Daoy (cell line): ENCODE results near the gene RPUSD2. TPM values are rescaled to one million over a fixed set of nuclear protein-coding genes. Genes with fewer than 3 reads are reported as not detected.

Experiments used
- DNase-seq: peaks from one replicate; pipeline ENCODE4 v3.0.0-alpha.2; 2015; ENCODE audit warnings: low read depth
- total RNA-seq: library from RNA; depleted of rRNA; stranded (reverse); fragments of >200 nt; shearing (Covaris generic); gene quantifications from 2 replicates; pipeline ENCODE4 v1.2.3, GENCODE V29; 2014; rRNA removed

The RPUSD2 gene
- total RNA-seq, 1 experiment from 2014 or later = 12.7 TPM

DNA sequence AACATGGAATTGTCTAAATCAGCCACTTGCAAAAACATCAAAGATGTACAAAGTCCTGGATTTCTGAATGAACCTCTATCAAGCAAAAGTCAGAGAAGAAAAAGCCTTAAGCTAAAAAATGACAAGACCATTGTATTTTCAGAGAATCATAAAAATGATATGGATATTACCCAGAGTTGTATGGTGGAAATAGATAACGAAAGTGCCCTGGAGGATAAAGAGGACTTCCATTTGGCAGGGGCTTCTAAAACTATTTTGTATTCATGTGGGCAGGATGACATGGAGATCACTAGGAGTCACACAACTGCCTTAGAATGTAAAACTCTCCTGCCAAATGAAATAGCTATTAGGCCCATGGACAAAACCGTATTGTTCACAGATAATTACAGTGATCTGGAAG is 54.3 kb downstream of the RPUSD2 start:
- no peak for DNase-seq

Other genes with a start within 250 kb of the RPUSD2 start
- gene INAFM2, start 245.6 kb upstream of the RPUSD2 start, total RNA-seq = 12.9 and 15.5 TPM in 2 replicates
- 5.4 and 6.1 TPM in 2 replicates for gene CCDC9B, start 228.4 kb upstream of the RPUSD2 start, total RNA-seq
- not detected in 2 replicates for gene PHGR1, start 218.3 kb upstream of the RPUSD2 start, total RNA-seq
- gene DISP2, start 211.1 kb upstream of the RPUSD2 start, total RNA-seq = 0.51 and 1.1 TPM in 2 replicates
- 91.9 and 144 TPM in 2 replicates for gene KNSTRN, start 186.6 kb upstream of the RPUSD2 start, total RNA-seq
- 17.9 and 23.4 TPM in 2 replicates for gene IVD, start 163.5 kb upstream of the RPUSD2 start, total RNA-seq
- gene BAHD1, start 128.3 kb upstream of the RPUSD2 start, total RNA-seq = 10.8 and 11.0 TPM in 2 replicates
- 11.3 and 16.6 TPM in 2 replicates for gene CHST14, start 98.3 kb upstream of the RPUSD2 start, total RNA-seq
- gene CCDC32, start 4.3 kb upstream of the RPUSD2 start, total RNA-seq = 14.3 and 25.8 TPM in 2 replicates
- gene KNL1, start 24.9 kb downstream of the RPUSD2 start, total RNA-seq = 43.4 and 44.6 TPM in 2 replicates
- 17.9 and 18.7 TPM in 2 replicates for gene RAD51, start 125.9 kb downstream of the RPUSD2 start, total RNA-seq
- gene RMDN3, start 186.0 kb downstream of the RPUSD2 start, total RNA-seq = 17.1 and 20.6 TPM in 2 replicates
- gene GCHFR, start 194.8 kb downstream of the RPUSD2 start, total RNA-seq = 9.9 and 30.6 TPM in 2 replicates
- gene C15orf62, start 200.7 kb downstream of the RPUSD2 start, total RNA-seq = 0.40 TPM in 1 of 2 replicates, not detected in the other
- gene ZFYVE19, start 237.8 kb downstream of the RPUSD2 start, total RNA-seq = 25.2 and 25.4 TPM in 2 replicates
- gene DNAJC17, start 238.2 kb downstream of the RPUSD2 start, total RNA-seq = 30.2 and 34.9 TPM in 2 replicates